H9 (cell line): ENCODE data around the gene GTF2H4. TPM values are rescaled to one million over a fixed set of nuclear protein-coding genes. Genes with fewer than 3 reads are reported as not detected.

Experiments used
- DNase-seq: peaks from one replicate; pipeline ENCODE4 v3.0.0-alpha.2; 2017
- H2AFZ ChIP-seq: one replicate; pipeline ENCODE4 v1.6.1; 2013; ENCODE audit warnings: mild to moderate bottlenecking, low read length, control low read depth, moderate library complexity
- H2AK5ac ChIP-seq: 2 replicates; pipeline ENCODE4 v1.6.1; 2013; ENCODE audit warnings: low read length, control low read depth, mixed read lengths; ENCODE audit not compliant: insufficient read length
- H2BK120ac ChIP-seq: one replicate; pipeline ENCODE4 v1.6.1; 2013; ENCODE audit warnings: low read depth, mild to moderate bottlenecking, low read length, control low read depth, inconsistent platforms; ENCODE audit not compliant: poor library complexity, severe bottlenecking
- H2BK12ac ChIP-seq: 2 replicates; pipeline ENCODE4 v1.6.1; 2013; ENCODE audit warnings: low read length, control low read depth, mixed read lengths, low read depth; ENCODE audit not compliant: insufficient read length
- H2BK15ac ChIP-seq: 2 replicates; pipeline ENCODE4 v1.6.1; 2013; ENCODE audit warnings: low read depth, low read length, control low read depth
- H2BK20ac ChIP-seq: one replicate; pipeline ENCODE4 v1.6.1; 2013; ENCODE audit warnings: low read depth, mild to moderate bottlenecking, low read length, control low read depth, inconsistent platforms; ENCODE audit not compliant: poor library complexity, severe bottlenecking
- H2BK5ac ChIP-seq: 2 replicates; pipeline ENCODE4 v1.6.1; 2013; ENCODE audit warnings: low read length, control low read depth, mixed read lengths; ENCODE audit not compliant: insufficient read length
- H3K14ac ChIP-seq: 2 replicates; pipeline ENCODE4 v1.6.1; 2013; ENCODE audit warnings: low read length, control low read depth; ENCODE audit not compliant: insufficient read depth
- H3K18ac ChIP-seq: 2 replicates; pipeline ENCODE4 v1.6.1; 2013; ENCODE audit warnings: low read depth, mild to moderate bottlenecking, mixed read lengths, low read length, control low read depth; ENCODE audit not compliant: insufficient read length
- H3K23ac ChIP-seq: 2 replicates; pipeline ENCODE4 v1.6.1; 2013; ENCODE audit warnings: low read length, control low read depth, mixed read lengths, low read depth; ENCODE audit not compliant: insufficient read length
- H3K23me2 ChIP-seq: 2 replicates; pipeline ENCODE4 v1.6.1; 2013; ENCODE audit warnings: low read depth, mild to moderate bottlenecking, mixed read lengths, low read length, control low read depth; ENCODE audit not compliant: insufficient read length, poor library complexity, severe bottlenecking
- H3K27ac ChIP-seq: 2 replicates; pipeline ENCODE4 v1.5.1; 2013; ENCODE audit warnings: low read length, control low read depth, mixed read lengths, low read depth; ENCODE audit not compliant: insufficient read length
- H3K27me3 ChIP-seq: 2 replicates; pipeline ENCODE4 v1.6.1; 2013; ENCODE audit warnings: low read length, control low read depth, inconsistent platforms; ENCODE audit not compliant: insufficient read depth
- H3K4ac ChIP-seq: 2 replicates; pipeline ENCODE4 v1.6.1; 2013; ENCODE audit warnings: low read depth, mild to moderate bottlenecking, control low read depth, inconsistent platforms, low read length, moderate library complexity
- H3K4me1 ChIP-seq: 2 replicates; pipeline ENCODE4 v1.6.1; 2013; ENCODE audit warnings: low read length, control low read depth, inconsistent platforms; ENCODE audit not compliant: insufficient read depth
- H3K4me2 ChIP-seq: 2 replicates; pipeline ENCODE4 v1.6.1; 2013; ENCODE audit warnings: low read length, control low read depth, mixed read lengths; ENCODE audit not compliant: insufficient read length, insufficient read depth
- H3K56ac ChIP-seq: 2 replicates; pipeline ENCODE4 v1.6.1; 2013; ENCODE audit warnings: low read depth, mild to moderate bottlenecking, mixed read lengths, low read length, control low read depth; ENCODE audit not compliant: insufficient read length
- H3K79me1 ChIP-seq: 2 replicates; pipeline ENCODE4 v1.6.1; 2013; ENCODE audit warnings: low read depth, mild to moderate bottlenecking, moderate library complexity, low read length, control low read depth, inconsistent platforms; ENCODE audit not compliant: insufficient read depth, poor library complexity, severe bottlenecking
- H3K79me2 ChIP-seq: 2 replicates; pipeline ENCODE4 v1.6.1; 2013; ENCODE audit warnings: low read length, control low read depth, inconsistent platforms; ENCODE audit not compliant: insufficient read depth
- H3K9ac ChIP-seq: 2 replicates; pipeline ENCODE4 v1.6.1; 2013; ENCODE audit warnings: low read length, control low read depth, mixed read lengths; ENCODE audit not compliant: insufficient read length; ENCODE audit errors: extremely low read depth
- H3K9me3 ChIP-seq: one replicate; pipeline ENCODE4 v1.6.1; 2013; ENCODE audit warnings: low read depth, low read length, inconsistent platforms; ENCODE audit not compliant: control insufficient read depth
- H3T11ph ChIP-seq: one replicate; pipeline ENCODE4 v1.6.1; 2013; ENCODE audit warnings: mild to moderate bottlenecking, low read length, control low read depth, inconsistent platforms
- H4K20me1 ChIP-seq: one replicate; pipeline ENCODE4 v1.6.1; 2013; ENCODE audit not compliant: control insufficient read depth, insufficient read length, insufficient read depth
- H4K5ac ChIP-seq: 2 replicates; pipeline ENCODE4 v1.6.1; 2013; ENCODE audit warnings: low read depth, mild to moderate bottlenecking, mixed read lengths, low read length, control low read depth; ENCODE audit not compliant: insufficient read length
- H4K8ac ChIP-seq: replicated peaks from 2 replicates; pipeline ENCODE4 v1.6.1; 2013; ENCODE audit warnings: low read length, control low read depth, mixed read lengths, low read depth; ENCODE audit not compliant: insufficient read length
- H4K91ac ChIP-seq: 2 replicates; pipeline ENCODE4 v1.6.1; 2013; ENCODE audit warnings: low read depth, mild to moderate bottlenecking, moderate library complexity, mixed read lengths, low read length, control low read depth; ENCODE audit not compliant: insufficient read length
- H3K27ac Mint-ChIP-seq, 3 experiments: 2 replicates in 2 of 3; 3 replicates in 1 of 3; pipeline ENCODE4 v1.8.0; 2020 to 2021; ENCODE audit warnings: mixed read lengths in 3 of 3, mild to moderate bottlenecking in 1 of 3, moderate library complexity in 1 of 3
- H3K27me3 Mint-ChIP-seq: 2 replicates; pipeline ENCODE4 v1.8.0; 2021; ENCODE audit warnings: low read depth, mild to moderate bottlenecking, moderate library complexity, mixed read lengths
- H3K36me3 Mint-ChIP-seq, 3 experiments: 2 replicates in 2 of 3; 3 replicates in 1 of 3; pipeline ENCODE4 v1.8.0; 2020 to 2021; ENCODE audit warnings: low read depth in 3 of 3, mixed read lengths in 3 of 3; ENCODE audit not compliant: insufficient read depth in 1 of 3
- H3K4me1 Mint-ChIP-seq, 2 experiments: 2 replicates each; pipeline ENCODE4 v1.8.0; 2020; ENCODE audit warnings: mixed read lengths in 2 of 2
- H3K4me3 Mint-ChIP-seq, 2 experiments: 2 replicates in 1 of 2; 3 replicates in 1 of 2; pipeline ENCODE4 v1.8.0; 2020 to 2021; ENCODE audit warnings: mild to moderate bottlenecking in 2 of 2, mixed read lengths in 2 of 2, moderate library complexity in 1 of 2
- H3K9me3 Mint-ChIP-seq, 2 experiments: 2 replicates in 1 of 2; 3 replicates in 1 of 2; pipeline ENCODE4 v1.8.0; 2020; ENCODE audit warnings: mild to moderate bottlenecking in 2 of 2, mixed read lengths in 2 of 2, moderate library complexity in 1 of 2
- WGBS: extraction: QIAGEN DNeasy Blood & Tissue Kit; methylation state at CpG from one replicate; pipeline ENCODE4 v1.1.7; 2013; ENCODE audit warnings: missing lambda C conversion rate, low lambda C conversion rate, mixed read lengths; ENCODE audit not compliant: insufficient read length; ENCODE audit errors: extremely low coverage; 5-methylcytosine and 5-hydroxymethylcytosine counted together
- total RNA-seq: library from RNA; stranded (reverse); gene quantifications from 2 replicates; pipeline ENCODE4 v1.2.1, GENCODE V29; 2021
- TF ChIP-seq, protein P1 (sequence below): fragments of 200-600 bp; sonication (generic); conservative IDR thresholded peaks from 3 replicates; pipeline ENCODE4 v1.8.0; 2021; ENCODE audit warnings: antibody characterized with exemption, mild to moderate bottlenecking

The GTF2H4 gene
- total RNA-seq, 1 experiment from 2014 or later, result 60.8 TPM

DNA sequence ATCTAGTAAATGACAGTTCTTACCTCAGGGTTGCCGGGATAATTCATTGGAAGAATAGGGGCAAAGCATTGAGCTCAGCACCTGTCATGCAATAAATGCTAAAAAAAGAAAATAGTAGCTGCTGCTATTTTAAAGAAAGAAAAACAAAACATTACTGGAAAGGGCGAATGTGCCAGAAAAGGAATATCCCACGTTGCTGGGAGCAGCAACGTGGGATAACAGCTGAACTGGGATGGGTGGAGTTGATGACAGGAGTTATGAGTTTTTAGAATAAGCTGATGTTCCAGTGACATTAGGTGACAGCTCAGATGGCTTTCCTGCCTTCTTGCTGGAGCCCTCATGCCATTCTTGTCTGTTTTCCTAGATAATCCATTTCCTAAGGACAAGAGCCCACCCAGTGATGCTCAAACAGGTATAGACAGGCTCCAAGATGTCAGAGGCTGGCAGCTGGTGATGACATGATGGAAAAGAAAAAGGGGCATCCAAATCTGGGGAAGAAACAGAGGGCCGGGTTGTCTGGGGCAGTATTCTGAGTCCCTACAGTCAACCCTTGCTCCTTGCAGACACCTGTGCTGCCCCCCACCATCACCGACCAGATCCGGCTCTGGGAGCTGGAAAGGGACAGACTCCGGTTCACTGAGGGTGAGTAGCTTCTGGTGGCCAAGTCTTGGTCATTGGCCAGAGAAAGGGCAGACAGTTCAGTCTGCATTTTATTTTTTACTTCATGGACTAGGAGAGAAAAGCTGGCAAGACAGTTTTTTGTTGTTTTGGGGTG is 4.9 kb downstream of the GTF2H4 start:
- H3K4me2 ChIP-seq, result peak overlapping the region; percentile 78

More for the DNA sequence above, 4.9 kb downstream of the GTF2H4 start:
- Histone ChIP-seq H3K23me2 (peaks cover 17% of the 10 kb centered on the region), H4K5ac (no peak overlapping the region), H3K23ac (no peak overlapping the region), H3K27ac (no peak overlapping the region), H3K4me1 (peaks cover 4% of the 10 kb centered on the region; the same call in 1 of the 2 replicates), H2AK5ac (no peak overlapping the region), H3K56ac (no peak overlapping the region), H3K4ac (no peak overlapping the region), H3K79me1 (no peaks in the 10 kb centered on the region), H3K79me2 (peaks cover 2% of the 10 kb centered on the region; the same call in 1 of the 2 replicates), H2BK15ac (no peak overlapping the region), H2BK120ac (no peak overlapping the region), H4K91ac (no peak overlapping the region), H4K20me1 (no peaks in the 10 kb centered on the region), H2BK12ac (no peak overlapping the region), H3K14ac (no peak overlapping the region), H4K8ac (no peak overlapping the region), H2BK20ac (no peak overlapping the region), H3K18ac (no peak overlapping the region), H2BK5ac (no peak overlapping the region), H3T11ph (no peak overlapping the region), H3K27me3 (no peaks in the 10 kb centered on the region), H3K9ac (no peak overlapping the region), H3K9me3 (no peaks in the 10 kb centered on the region), H2AFZ (no peak overlapping the region)
- Mint-ChIP-seq H3K27me3 (no peaks in the 10 kb centered on the region; the same call in 1 of the 2 replicates), H3K27ac (peak overlapping the region in 1 of 3 experiments; percentile 18; a peak in 1 of 7 replicates), H3K9me3 (no peaks in the 10 kb centered on the region), H3K4me3 (peak overlapping the region; percentile 82 to 93; a peak in 4 of 5 replicates), H3K4me1 (peaks cover 31 to 37% of the 10 kb centered on the region in 2 experiments), H3K36me3 (peaks cover 38 to 72% (median 69%) of the 10 kb centered on the region in 3 experiments)
- no peak for DNase-seq
- no CpG with 5 or more reads among the region's 8 CpGs for WGBS
- TF ChIP-seq, protein P1, sequence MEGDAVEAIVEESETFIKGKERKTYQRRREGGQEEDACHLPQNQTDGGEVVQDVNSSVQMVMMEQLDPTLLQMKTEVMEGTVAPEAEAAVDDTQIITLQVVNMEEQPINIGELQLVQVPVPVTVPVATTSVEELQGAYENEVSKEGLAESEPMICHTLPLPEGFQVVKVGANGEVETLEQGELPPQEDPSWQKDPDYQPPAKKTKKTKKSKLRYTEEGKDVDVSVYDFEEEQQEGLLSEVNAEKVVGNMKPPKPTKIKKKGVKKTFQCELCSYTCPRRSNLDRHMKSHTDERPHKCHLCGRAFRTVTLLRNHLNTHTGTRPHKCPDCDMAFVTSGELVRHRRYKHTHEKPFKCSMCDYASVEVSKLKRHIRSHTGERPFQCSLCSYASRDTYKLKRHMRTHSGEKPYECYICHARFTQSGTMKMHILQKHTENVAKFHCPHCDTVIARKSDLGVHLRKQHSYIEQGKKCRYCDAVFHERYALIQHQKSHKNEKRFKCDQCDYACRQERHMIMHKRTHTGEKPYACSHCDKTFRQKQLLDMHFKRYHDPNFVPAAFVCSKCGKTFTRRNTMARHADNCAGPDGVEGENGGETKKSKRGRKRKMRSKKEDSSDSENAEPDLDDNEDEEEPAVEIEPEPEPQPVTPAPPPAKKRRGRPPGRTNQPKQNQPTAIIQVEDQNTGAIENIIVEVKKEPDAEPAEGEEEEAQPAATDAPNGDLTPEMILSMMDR, result no peak
